Ishikawa (cell line): ENCODE results near the gene ECT2L.

Experiments
- CEBPB ChIP-seq: IDR thresholded peaks from 2 replicates; pipeline ENCODE4 v1.6.1; 2012
- EP300 ChIP-seq: IDR thresholded peaks from 2 replicates; pipeline ENCODE4 v1.6.1; 2012; ENCODE audit warnings: borderline replicate concordance
- MAX ChIP-seq: IDR thresholded peaks from 2 replicates; pipeline ENCODE4 v1.6.1; 2012
- NFIC ChIP-seq: IDR thresholded peaks from 2 replicates; pipeline ENCODE4 v1.6.1; 2012
- REST ChIP-seq: IDR thresholded peaks from 2 replicates; pipeline ENCODE4 v1.6.1; 2012; ENCODE audit warnings: low read depth, mild to moderate bottlenecking
- YY1 ChIP-seq: IDR thresholded peaks from 2 replicates; pipeline ENCODE4 v1.6.1; 2012; ENCODE audit warnings: low read depth
- ZBTB7A ChIP-seq: IDR thresholded peaks from 2 replicates; pipeline ENCODE4 v1.6.1; 2012; ENCODE audit warnings: low read depth

- TF ChIP-seq REST, result no peak
- no peak for TF ChIP-seq MAX
- TF ChIP-seq ZBTB7A, result no peak
- TF ChIP-seq NFIC, result no peak
- TF ChIP-seq YY1, result no peak
- TF ChIP-seq EP300, result no peak
- no peak for TF ChIP-seq CEBPB
Measured at GRCh38 chr6:138778331-138778730, 17.6 kb upstream of the ECT2L start.
